H9 (cell line): Measurements from ENCODE around the gene ASIC3. TPM values are rescaled to one million over a fixed set of nuclear protein-coding genes. Genes with fewer than 3 reads are reported as not detected.

Experiments
- DNase-seq: peaks from one replicate; pipeline ENCODE4 v3.0.0-alpha.2; 2017
- H2AFZ ChIP-seq: one replicate; pipeline ENCODE4 v1.6.1; 2013; ENCODE audit warnings: mild to moderate bottlenecking, low read length, control low read depth, moderate library complexity
- H2AK5ac ChIP-seq: 2 replicates; pipeline ENCODE4 v1.6.1; 2013; ENCODE audit warnings: low read length, control low read depth, mixed read lengths; ENCODE audit not compliant: insufficient read length
- H2BK120ac ChIP-seq: one replicate; pipeline ENCODE4 v1.6.1; 2013; ENCODE audit warnings: low read depth, mild to moderate bottlenecking, low read length, control low read depth, inconsistent platforms; ENCODE audit not compliant: poor library complexity, severe bottlenecking
- H2BK12ac ChIP-seq: 2 replicates; pipeline ENCODE4 v1.6.1; 2013; ENCODE audit warnings: low read length, control low read depth, mixed read lengths, low read depth; ENCODE audit not compliant: insufficient read length
- H2BK15ac ChIP-seq: 2 replicates; pipeline ENCODE4 v1.6.1; 2013; ENCODE audit warnings: low read depth, low read length, control low read depth
- H2BK20ac ChIP-seq: one replicate; pipeline ENCODE4 v1.6.1; 2013; ENCODE audit warnings: low read depth, mild to moderate bottlenecking, low read length, control low read depth, inconsistent platforms; ENCODE audit not compliant: poor library complexity, severe bottlenecking
- H2BK5ac ChIP-seq: 2 replicates; pipeline ENCODE4 v1.6.1; 2013; ENCODE audit warnings: low read length, control low read depth, mixed read lengths; ENCODE audit not compliant: insufficient read length
- H3K14ac ChIP-seq: 2 replicates; pipeline ENCODE4 v1.6.1; 2013; ENCODE audit warnings: low read length, control low read depth; ENCODE audit not compliant: insufficient read depth
- H3K18ac ChIP-seq: 2 replicates; pipeline ENCODE4 v1.6.1; 2013; ENCODE audit warnings: low read depth, mild to moderate bottlenecking, mixed read lengths, low read length, control low read depth; ENCODE audit not compliant: insufficient read length
- H3K23ac ChIP-seq: 2 replicates; pipeline ENCODE4 v1.6.1; 2013; ENCODE audit warnings: low read length, control low read depth, mixed read lengths, low read depth; ENCODE audit not compliant: insufficient read length
- H3K23me2 ChIP-seq: 2 replicates; pipeline ENCODE4 v1.6.1; 2013; ENCODE audit warnings: low read depth, mild to moderate bottlenecking, mixed read lengths, low read length, control low read depth; ENCODE audit not compliant: insufficient read length, poor library complexity, severe bottlenecking
- H3K27ac ChIP-seq: 2 replicates; pipeline ENCODE4 v1.5.1; 2013; ENCODE audit warnings: low read length, control low read depth, mixed read lengths, low read depth; ENCODE audit not compliant: insufficient read length
- H3K27me3 ChIP-seq: 2 replicates; pipeline ENCODE4 v1.6.1; 2013; ENCODE audit warnings: low read length, control low read depth, inconsistent platforms; ENCODE audit not compliant: insufficient read depth
- H3K4ac ChIP-seq: 2 replicates; pipeline ENCODE4 v1.6.1; 2013; ENCODE audit warnings: low read depth, mild to moderate bottlenecking, control low read depth, inconsistent platforms, low read length, moderate library complexity
- H3K4me1 ChIP-seq: 2 replicates; pipeline ENCODE4 v1.6.1; 2013; ENCODE audit warnings: low read length, control low read depth, inconsistent platforms; ENCODE audit not compliant: insufficient read depth
- H3K4me2 ChIP-seq: 2 replicates; pipeline ENCODE4 v1.6.1; 2013; ENCODE audit warnings: low read length, control low read depth, mixed read lengths; ENCODE audit not compliant: insufficient read length, insufficient read depth
- H3K56ac ChIP-seq: 2 replicates; pipeline ENCODE4 v1.6.1; 2013; ENCODE audit warnings: low read depth, mild to moderate bottlenecking, mixed read lengths, low read length, control low read depth; ENCODE audit not compliant: insufficient read length
- H3K79me1 ChIP-seq: 2 replicates; pipeline ENCODE4 v1.6.1; 2013; ENCODE audit warnings: low read depth, mild to moderate bottlenecking, moderate library complexity, low read length, control low read depth, inconsistent platforms; ENCODE audit not compliant: insufficient read depth, poor library complexity, severe bottlenecking
- H3K79me2 ChIP-seq: 2 replicates; pipeline ENCODE4 v1.6.1; 2013; ENCODE audit warnings: low read length, control low read depth, inconsistent platforms; ENCODE audit not compliant: insufficient read depth
- H3K9ac ChIP-seq: 2 replicates; pipeline ENCODE4 v1.6.1; 2013; ENCODE audit warnings: low read length, control low read depth, mixed read lengths; ENCODE audit not compliant: insufficient read length; ENCODE audit errors: extremely low read depth
- H3K9me3 ChIP-seq: one replicate; pipeline ENCODE4 v1.6.1; 2013; ENCODE audit warnings: low read depth, low read length, inconsistent platforms; ENCODE audit not compliant: control insufficient read depth
- H3T11ph ChIP-seq: one replicate; pipeline ENCODE4 v1.6.1; 2013; ENCODE audit warnings: mild to moderate bottlenecking, low read length, control low read depth, inconsistent platforms
- H4K20me1 ChIP-seq: one replicate; pipeline ENCODE4 v1.6.1; 2013; ENCODE audit not compliant: control insufficient read depth, insufficient read length, insufficient read depth
- H4K5ac ChIP-seq: 2 replicates; pipeline ENCODE4 v1.6.1; 2013; ENCODE audit warnings: low read depth, mild to moderate bottlenecking, mixed read lengths, low read length, control low read depth; ENCODE audit not compliant: insufficient read length
- H4K8ac ChIP-seq: replicated peaks from 2 replicates; pipeline ENCODE4 v1.6.1; 2013; ENCODE audit warnings: low read length, control low read depth, mixed read lengths, low read depth; ENCODE audit not compliant: insufficient read length
- H4K91ac ChIP-seq: 2 replicates; pipeline ENCODE4 v1.6.1; 2013; ENCODE audit warnings: low read depth, mild to moderate bottlenecking, moderate library complexity, mixed read lengths, low read length, control low read depth; ENCODE audit not compliant: insufficient read length
- H3K27ac Mint-ChIP-seq, 3 experiments: 2 replicates in 2 of 3; 3 replicates in 1 of 3; pipeline ENCODE4 v1.8.0; 2020 to 2021; ENCODE audit warnings: mixed read lengths in 3 of 3, mild to moderate bottlenecking in 1 of 3, moderate library complexity in 1 of 3
- H3K27me3 Mint-ChIP-seq: 2 replicates; pipeline ENCODE4 v1.8.0; 2021; ENCODE audit warnings: low read depth, mild to moderate bottlenecking, moderate library complexity, mixed read lengths
- H3K36me3 Mint-ChIP-seq, 3 experiments: 2 replicates in 2 of 3; 3 replicates in 1 of 3; pipeline ENCODE4 v1.8.0; 2020 to 2021; ENCODE audit warnings: low read depth in 3 of 3, mixed read lengths in 3 of 3; ENCODE audit not compliant: insufficient read depth in 1 of 3
- H3K4me1 Mint-ChIP-seq, 2 experiments: 2 replicates each; pipeline ENCODE4 v1.8.0; 2020; ENCODE audit warnings: mixed read lengths in 2 of 2
- H3K4me3 Mint-ChIP-seq, 2 experiments: 2 replicates in 1 of 2; 3 replicates in 1 of 2; pipeline ENCODE4 v1.8.0; 2020 to 2021; ENCODE audit warnings: mild to moderate bottlenecking in 2 of 2, mixed read lengths in 2 of 2, moderate library complexity in 1 of 2
- H3K9me3 Mint-ChIP-seq, 2 experiments: 2 replicates in 1 of 2; 3 replicates in 1 of 2; pipeline ENCODE4 v1.8.0; 2020; ENCODE audit warnings: mild to moderate bottlenecking in 2 of 2, mixed read lengths in 2 of 2, moderate library complexity in 1 of 2
- WGBS: extraction: QIAGEN DNeasy Blood & Tissue Kit; methylation state at CpG from one replicate; pipeline ENCODE4 v1.1.7; 2013; ENCODE audit warnings: missing lambda C conversion rate, low lambda C conversion rate, mixed read lengths; ENCODE audit not compliant: insufficient read length; ENCODE audit errors: extremely low coverage; 5-methylcytosine and 5-hydroxymethylcytosine counted together
- total RNA-seq: library from RNA; stranded (reverse); gene quantifications from 2 replicates; pipeline ENCODE4 v1.2.1, GENCODE V29; 2021
- TF ChIP-seq, protein P1 (sequence below): fragments of 200-600 bp; sonication (generic); conservative IDR thresholded peaks from 3 replicates; pipeline ENCODE4 v1.8.0; 2021; ENCODE audit warnings: antibody characterized with exemption, mild to moderate bottlenecking

ASIC3 gene
- total RNA-seq, 1 experiment from 2014 or later, result 1.7 TPM

DNA sequence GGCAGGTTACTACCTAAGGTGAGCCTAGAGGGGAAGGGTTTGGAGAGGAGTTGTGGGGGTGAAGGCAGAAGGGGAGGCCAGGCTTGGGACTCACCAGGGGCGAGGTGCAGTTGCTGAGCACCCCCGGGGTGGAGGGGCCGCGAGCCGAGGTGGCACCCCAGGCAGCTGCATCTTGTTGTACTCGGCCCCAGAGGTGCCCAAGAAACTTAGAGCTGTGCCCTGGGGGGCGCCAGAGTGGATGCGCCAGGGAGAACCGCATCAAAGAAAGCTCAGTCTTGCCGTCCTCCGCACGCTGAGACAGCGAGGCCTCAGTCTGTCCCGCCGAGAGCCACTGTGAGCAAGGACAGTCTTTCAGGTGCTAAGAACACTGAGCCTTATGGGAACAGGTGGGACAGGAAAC, 31.4 kb upstream of the ASIC3 start:
- Mint-ChIP-seq H3K4me1 (peaks cover 28 to 55% of the 10 kb centered on the region in 2 experiments), H3K27ac (no peak overlapping the region), H3K4me3 (no peak overlapping the region), H3K27me3 (peaks cover 82% of the 10 kb centered on the region), H3K36me3 (peaks cover 2 to 6% (median 6%) of the 10 kb centered on the region in 3 experiments; a peak in 6 of 7 replicates), H3K9me3 (peaks cover 0 to 9% of the 10 kb centered on the region in 2 experiments; a peak in 2 of 5 replicates)
- Histone ChIP-seq H3K18ac (no peak overlapping the region), H3K23me2 (peaks cover 7% of the 10 kb centered on the region), H2BK12ac (no peak overlapping the region), H2BK5ac (no peak overlapping the region), H3K27me3 (peaks cover 6% of the 10 kb centered on the region; the same call in 1 of the 2 replicates), H2BK120ac (no peak overlapping the region), H2BK20ac (no peak overlapping the region), H3K9me3 (no peaks in the 10 kb centered on the region), H3K79me1 (no peaks in the 10 kb centered on the region), H3K23ac (no peak overlapping the region), H3K4ac (no peak overlapping the region), H3T11ph (no peak overlapping the region), H4K91ac (no peak overlapping the region), H2BK15ac (no peak overlapping the region), H3K4me2 (no peak overlapping the region), H3K9ac (no peak overlapping the region), H3K27ac (no peak overlapping the region), H3K56ac (no peak overlapping the region), H2AFZ (no peak overlapping the region), H2AK5ac (no peak overlapping the region), H4K8ac (no peak overlapping the region), H4K5ac (no peak overlapping the region), H4K20me1 (no peaks in the 10 kb centered on the region), H3K79me2 (no peaks in the 10 kb centered on the region), H3K4me1 (peaks cover 6% of the 10 kb centered on the region; the same call in 1 of the 2 replicates), H3K14ac (no peak overlapping the region)
- no CpG with 5 or more reads among the region's 15 CpGs for WGBS
- TF ChIP-seq, protein P1, sequence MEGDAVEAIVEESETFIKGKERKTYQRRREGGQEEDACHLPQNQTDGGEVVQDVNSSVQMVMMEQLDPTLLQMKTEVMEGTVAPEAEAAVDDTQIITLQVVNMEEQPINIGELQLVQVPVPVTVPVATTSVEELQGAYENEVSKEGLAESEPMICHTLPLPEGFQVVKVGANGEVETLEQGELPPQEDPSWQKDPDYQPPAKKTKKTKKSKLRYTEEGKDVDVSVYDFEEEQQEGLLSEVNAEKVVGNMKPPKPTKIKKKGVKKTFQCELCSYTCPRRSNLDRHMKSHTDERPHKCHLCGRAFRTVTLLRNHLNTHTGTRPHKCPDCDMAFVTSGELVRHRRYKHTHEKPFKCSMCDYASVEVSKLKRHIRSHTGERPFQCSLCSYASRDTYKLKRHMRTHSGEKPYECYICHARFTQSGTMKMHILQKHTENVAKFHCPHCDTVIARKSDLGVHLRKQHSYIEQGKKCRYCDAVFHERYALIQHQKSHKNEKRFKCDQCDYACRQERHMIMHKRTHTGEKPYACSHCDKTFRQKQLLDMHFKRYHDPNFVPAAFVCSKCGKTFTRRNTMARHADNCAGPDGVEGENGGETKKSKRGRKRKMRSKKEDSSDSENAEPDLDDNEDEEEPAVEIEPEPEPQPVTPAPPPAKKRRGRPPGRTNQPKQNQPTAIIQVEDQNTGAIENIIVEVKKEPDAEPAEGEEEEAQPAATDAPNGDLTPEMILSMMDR, result no peak
- no peak for DNase-seq
